Superior temporal gyrus (tissue), 1 donor: ENCODE measurements around the gene TMEM187.

ENCODE experiments used
- DNase-seq: peaks from one replicate; pipeline ENCODE4 v3.0.0-alpha.2; 2016; ENCODE audit errors: extremely low spot score

Gene TMEM187

DNA sequence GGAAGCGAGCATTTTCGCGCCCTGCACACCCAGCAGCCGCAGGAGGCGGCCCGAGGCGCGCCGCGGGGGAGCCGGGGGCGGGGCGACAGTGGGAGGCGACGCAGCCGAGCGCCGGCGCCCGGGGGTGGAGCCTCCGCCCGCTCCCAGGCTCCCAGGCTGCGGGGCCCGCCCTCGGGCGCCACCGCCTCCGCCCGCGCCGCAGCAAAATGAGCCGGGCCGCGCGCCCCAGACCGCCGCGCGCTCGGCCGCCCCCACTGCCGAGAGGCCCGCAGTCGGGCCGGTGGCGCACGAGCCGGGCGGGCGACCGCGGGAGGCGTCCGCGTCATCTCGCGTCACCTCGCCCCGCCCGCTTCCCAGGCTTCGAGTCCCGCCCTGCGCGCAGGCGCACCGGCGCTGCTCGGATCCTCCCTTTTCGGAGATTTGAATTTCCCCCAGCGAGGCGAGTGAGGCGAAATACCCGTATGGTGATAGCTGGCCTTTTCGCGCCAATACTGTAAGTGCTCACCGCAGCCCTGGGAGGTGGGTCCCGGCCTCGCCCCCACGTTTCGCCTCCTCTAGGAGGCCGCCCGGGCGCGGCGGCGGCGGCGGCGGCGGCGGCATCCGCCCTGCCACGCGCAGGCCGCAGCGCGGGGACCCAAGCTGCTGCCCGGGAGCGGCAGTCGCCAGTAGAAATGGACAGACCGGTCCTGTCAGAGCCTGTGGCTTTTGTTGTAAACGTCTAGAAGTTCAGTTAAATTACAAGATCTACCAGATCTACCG lies at the start of gene TMEM187:
TMEM187 (plus strand) TSS at position 387 of the 759 bp plus-strand sequence. CDS start 9,309 bp downstream, outside the sequence.
- peak; percentile 82 for DNase-seq

DNA sequence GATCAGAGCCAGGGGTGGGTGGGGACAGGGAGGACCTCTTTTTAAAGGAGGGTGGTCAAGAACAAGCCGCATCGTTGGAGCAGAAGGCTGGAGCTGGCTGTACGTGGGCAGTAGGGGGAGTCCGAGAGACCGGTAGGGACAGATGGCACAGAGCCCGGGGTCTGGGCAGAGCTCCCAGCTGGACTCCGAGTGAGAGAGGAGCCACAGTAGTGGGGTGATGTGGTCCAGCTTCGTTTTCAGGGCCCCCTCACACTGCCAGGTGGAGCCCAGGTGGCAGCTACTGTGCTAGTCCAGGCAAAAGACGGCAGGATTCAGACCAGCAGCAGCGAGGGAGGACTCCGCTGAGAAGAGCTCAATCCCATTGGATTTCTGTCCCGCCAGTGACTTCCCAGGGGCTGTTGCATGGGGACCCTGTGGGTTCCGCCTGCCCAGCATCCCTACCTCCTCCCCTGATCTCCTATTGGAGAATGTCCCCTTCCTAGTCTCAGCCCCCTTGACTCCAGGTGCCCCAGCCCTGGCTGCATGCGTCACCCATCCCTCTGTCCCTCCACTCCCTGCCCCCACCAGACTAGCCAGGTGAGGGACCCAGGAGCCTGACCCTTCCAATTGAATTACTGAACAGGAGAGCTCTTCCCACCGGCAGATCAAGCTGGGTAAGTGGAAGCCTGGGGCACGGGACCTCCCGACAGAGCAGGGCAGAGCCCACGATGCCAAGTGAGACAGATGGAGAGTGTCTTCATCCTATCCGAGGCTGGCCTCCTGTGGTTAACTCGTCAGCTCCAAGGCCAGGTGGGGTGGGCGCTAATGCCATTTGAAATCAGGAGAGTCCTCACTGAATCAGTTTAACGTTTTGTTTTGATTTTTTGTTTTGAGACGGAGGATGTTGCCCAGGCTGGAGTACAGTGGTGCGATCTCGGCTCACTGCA lies 49.4 kb upstream of the TMEM187 start:
- peak; percentile 40 for DNase-seq

DNA sequence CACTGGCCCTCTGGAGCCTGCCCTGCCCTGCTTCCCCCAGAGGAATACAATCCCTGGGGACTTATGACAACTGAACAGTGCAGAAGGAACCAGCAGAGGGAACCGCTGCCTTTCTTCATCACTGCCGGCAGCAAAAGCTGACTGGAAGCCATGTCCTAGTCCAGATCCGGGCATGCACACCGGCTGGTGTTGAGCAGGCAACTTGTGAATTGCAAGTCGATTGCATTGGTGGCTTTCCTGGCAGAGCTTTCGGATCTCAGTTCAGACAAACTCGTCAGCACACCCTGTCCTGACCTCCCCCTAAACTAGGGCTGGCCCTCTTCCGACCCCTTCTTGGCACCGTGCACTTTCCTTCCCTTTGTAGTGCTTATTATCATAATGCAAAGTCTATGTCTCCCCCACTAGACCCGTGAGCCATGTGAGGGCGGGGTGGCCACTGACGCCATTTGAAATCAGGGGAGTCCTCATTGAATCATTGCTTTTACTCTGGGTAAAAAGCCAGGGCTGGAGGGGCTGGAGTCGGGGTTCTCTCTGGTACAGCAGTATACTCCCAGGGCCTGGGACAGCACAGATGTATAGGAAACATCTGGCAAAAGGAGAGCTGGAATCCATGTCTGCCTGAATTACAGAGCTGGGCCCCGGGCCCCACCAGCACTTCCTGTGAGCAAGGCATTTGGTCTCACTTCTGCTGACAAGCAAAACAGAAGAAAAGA lies 48.2 kb upstream of the TMEM187 start:
- peak; percentile 28 for DNase-seq

DNA sequence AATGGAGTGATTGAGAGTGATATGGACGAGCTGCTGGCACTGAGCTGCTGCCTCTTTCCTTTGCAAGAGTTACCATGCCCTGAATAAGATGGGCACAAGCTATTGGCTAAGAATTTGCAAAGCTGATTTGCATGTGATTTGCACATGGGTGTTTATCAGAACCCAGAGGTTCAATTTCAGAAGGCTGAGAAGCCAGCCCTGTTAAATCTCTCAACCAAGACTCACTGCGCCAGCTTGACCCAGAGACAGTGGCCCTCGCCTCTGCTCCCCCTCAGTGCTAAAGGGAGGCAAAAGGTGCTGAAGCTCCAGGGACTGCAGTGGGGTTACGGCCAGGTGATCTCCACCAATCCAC lies 47.2 kb upstream of the TMEM187 start:
- DNase-seq: no peak

- DNase-seq: no peak
These were observed 46.6 kb upstream of the TMEM187 start, which contains the start of gene ARHGAP4 for GRCh38 chrX:153925739-153926551. Gene ARHGAP4 (minus strand): TSS chrX:153926264. CDS start chrX:153926202, 62 bp downstream.

DNA sequence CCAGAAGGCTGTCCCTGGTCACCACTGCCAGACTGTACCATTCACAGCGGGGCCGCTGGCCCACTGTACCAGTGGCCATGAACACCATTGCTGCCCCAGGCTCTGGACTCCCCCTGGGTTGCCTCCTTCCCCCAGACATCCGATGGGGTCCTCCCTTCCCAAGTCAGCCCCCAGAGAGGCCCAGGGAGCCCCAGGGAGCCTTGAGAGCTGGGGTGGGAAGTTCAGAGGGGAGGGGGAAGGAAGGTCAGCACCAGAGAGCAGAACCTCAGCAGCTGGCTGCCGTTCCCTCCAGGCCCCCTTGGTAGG lies 46.0 kb upstream of the TMEM187 start:
- DNase-seq: no peak

DNA sequence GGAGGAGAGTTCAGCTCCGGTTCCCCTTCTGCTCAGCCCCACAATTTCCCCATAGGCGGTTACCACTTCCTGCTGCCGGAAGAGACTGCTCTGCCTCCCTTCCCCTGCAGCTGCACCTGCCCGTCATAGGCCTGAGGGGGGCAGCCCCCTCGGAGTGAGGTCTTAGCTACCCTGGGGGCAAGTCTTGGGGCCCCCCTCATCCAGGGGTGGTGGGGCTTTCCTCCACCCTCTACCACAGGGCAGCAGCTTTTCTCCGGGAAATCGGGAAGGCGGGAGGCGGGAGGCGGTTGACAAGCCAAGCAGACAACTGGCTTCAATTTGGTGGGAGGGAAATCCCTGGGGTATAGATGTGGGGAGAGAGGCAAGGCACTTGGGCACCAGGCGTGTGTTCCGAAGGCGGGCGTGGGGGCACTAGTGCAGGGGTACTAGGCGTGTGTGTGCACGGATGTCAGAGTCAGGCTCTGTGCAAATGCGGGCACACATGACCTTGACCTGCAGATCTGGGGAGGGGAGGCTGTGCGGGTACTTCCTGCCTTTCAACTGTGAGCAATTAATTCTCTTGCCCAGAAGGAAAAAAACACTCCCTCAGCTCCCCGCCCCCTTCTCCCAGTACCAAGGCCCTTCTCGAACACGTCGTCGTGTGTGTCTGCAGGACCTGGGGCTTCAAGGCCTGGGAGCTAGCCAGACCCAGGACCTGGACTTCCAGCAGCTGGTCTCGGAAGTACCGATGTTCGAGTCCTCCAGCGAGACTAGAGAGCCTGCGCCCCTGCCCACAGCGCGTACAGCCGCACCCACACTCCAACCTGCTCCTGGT lies 45.5 kb upstream of the TMEM187 start:
- DNase-seq: no peak

GRCh38 chrX:153927672-153927921 lies 45.0 kb upstream of the TMEM187 start:
- DNase-seq: no peak

DNA sequence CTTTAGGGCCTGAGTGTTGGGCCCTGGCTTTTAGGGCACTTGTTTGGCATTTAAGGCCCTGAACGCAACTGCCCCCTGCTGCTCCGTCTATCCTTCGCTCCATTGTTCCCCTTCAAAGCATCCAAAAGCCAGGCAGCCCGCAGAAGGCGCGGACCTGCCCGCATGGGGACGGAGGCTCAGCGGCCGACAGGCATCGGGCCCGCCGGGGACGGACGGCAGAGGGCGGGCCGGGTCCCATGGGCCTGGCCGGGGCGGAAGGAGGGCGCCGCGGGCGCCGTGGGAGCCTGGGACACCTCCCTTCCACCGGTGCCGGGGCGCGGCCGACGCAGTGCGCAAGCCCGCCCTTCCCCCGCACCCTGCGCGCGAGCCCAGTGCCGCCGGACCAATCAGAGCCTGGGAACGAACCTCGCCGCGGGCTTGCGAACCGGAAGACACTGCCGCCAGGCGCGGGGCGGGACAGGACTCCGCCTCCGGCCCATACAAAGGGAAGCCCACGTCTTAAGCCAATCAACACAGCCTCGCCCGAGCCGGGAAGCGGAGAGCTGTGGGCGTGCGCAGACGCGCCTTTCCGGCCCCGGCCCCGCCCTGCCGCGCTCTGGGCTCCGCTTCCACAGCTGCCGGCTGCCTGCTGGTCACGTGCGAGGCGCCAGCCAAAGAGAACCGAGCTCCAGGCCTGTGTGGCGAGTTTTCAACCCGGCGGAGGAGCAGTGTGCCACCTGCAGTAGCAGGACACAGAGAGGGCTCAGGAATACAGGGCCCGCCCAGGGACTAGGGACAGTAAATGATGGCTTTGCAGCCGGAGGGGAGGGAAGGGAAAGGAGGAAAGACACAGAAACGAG lies 44.4 kb upstream of the TMEM187 start:
- DNase-seq: peak; percentile 91

- no peak for DNase-seq
These were observed 43.7 kb upstream of the TMEM187 start for GRCh38 chrX:153928846-153929245.

DNA sequence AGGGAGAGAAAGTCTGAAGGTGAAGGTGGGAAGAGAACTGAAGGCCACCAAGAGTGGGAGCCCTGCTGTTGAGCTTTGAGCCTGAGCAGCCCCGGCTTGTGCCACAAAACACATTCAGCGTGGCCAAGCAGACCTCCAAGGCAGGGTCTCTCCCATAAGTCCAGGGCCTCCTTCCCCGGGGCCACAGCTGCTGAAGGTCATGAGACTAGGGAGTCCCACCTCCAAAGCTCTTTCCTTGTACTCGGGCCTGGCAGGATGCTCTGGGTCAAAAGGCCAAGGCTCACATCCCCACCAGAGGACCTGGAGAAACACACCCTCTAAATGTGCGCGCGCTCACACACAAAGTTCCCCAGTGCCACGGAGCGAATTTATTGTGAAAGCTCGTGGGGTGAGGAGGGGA lies 43.0 kb upstream of the TMEM187 start:
- no peak for DNase-seq

DNA sequence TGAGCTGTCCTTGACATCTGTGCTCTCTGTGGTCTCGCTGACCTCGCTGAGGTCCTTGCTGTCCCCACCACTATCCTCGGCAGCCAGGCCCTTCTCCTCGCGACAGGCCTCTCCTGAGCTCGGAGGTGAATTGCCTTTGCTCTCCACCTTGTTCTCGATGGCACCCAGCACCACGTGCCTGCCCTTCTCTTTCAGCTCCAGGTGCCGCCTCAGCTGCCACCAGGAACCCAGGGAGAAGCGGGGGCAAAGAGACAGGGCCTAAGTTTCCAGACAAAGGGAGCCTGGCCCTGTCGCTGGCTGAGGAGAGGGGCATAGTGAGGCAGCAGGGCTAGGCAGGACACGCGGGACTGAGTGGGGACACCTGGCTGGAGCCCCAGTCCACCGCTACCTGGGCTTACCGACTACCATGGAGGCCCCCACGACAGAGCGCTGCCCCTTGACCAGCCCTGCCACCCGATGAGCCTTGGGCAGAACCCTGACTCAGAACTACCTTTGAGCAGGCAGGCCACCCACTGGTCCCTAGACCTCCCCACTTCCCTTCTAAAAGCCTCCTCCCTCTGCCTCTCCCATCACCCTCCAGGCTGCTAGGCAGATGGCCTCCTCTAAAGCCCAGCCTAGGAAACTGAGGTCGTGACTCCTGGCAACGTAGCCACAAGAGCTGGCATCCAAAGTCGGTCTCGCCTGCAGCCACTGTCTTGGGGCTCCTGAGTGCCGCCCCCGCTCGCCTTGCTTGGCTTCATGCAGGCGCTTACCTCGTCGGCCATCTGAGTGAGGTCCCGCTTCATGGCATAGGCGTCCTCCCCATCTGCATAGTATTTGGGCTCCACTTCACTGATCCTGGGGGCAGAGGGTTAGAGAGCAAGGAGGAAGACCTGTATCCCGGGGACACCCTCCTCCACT lies 42.3 kb upstream of the TMEM187 start:
- DNase-seq: no peak

- no peak for DNase-seq
These were observed 41.4 kb upstream of the TMEM187 start for GRCh38 chrX:153931151-153931550.

GRCh38 chrX:153931748-153932147 lies 40.8 kb upstream of the TMEM187 start:
- DNase-seq: no peak

- DNase-seq: no peak
These were observed 40.2 kb upstream of the TMEM187 start for GRCh38 chrX:153932220-153932915.

GRCh38 chrX:153933748-153934147 lies 38.8 kb upstream of the TMEM187 start:
- DNase-seq: no peak

- DNase-seq: no peak
These were observed 38.3 kb upstream of the TMEM187 start for GRCh38 chrX:153934148-153934761.
